G401.6 (cell line): ENCODE measurements around the gene APBA1.

Experiments
- FAIRE-seq: peaks from 2 replicates; lab custom pipeline; 2012; peaks lifted over from hg19 to GRCh38; lab: Jason Lieb, UNC

Gene APBA1

DNA sequence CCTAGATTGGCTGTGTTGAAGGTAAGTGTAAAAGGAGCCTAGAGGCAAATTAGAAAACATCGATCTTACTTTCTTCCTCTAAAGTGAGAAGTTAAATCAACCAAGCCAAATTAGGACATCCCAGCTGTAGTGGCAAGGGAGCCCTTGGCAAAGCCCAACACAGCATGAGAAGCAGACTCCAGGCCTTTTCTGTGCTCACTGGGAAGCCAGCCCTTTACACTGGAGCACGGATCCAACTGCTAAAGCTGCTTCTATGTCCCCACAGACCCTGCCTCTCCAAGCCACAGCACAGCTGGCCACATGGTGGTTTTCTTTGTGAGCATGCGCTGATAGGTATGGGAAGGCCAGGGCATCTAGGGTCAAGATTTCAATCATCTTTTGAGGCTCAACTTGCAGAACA lies 94.1 kb downstream of the APBA1 start:
- FAIRE-seq = no peak

GRCh38 chr9:69577123-69577522 lies 95.0 kb downstream of the APBA1 start:
- FAIRE-seq = no peak

DNA sequence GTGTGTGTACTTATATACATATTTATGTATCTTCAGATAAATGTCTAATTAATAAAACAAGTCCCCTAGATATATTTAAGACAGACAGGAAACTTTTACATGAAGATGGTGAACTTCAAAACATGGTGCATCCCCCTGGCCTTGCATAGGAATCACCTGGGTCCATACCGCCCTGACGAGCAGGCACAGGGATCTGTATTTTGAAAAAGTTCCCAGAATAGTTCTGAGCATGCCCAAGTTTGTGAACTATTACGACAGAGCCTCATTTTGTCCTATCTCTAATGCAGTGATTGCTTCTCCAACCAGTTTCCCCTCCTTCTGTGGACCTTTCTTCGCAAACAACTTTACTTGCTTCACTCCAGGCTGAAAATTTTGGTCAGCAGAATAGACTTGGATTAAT lies 98.1 kb downstream of the APBA1 start:
- FAIRE-seq = no peak

- FAIRE-seq = no peak
These were observed 98.5 kb downstream of the APBA1 start for GRCh38 chr9:69573651-69574050.

DNA sequence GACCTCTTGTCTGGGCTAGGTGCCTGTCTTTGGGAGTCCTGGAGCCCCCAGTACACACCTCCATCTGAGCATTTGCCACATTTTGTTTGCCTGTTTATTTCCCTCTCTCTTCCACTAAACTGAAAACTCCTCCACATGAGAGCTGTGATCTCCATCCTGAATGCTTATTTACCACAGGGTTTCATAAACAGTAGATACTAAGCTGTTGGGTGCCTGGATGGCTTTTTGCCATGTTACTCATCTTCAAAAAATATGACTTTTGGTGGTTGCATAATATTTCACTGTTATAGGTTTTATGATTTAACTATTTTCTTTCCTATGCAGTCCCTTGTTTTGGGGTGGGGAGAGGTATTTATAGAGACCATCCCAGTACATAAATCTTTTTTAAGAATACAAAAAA lies 99.6 kb downstream of the APBA1 start:
- no peak for FAIRE-seq

DNA sequence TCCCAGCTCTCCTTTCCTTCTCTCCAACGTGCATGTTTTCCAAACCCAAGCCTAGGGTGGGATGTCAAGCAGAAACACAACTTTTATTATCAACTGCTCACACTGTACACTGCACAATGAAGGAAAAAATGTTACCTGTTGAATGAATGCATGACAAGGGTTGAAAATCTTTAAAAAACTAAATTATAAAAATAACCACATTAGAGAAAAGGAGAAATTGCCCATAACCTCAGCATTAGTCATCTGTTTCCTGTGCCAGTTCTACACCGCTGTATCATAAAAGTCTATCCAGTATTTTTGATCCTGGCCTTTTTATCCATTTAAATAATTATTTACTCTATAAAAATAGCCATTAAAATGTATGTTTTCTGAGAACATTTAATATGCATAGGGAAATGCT lies 101.1 kb downstream of the APBA1 start:
- no peak for FAIRE-seq

DNA sequence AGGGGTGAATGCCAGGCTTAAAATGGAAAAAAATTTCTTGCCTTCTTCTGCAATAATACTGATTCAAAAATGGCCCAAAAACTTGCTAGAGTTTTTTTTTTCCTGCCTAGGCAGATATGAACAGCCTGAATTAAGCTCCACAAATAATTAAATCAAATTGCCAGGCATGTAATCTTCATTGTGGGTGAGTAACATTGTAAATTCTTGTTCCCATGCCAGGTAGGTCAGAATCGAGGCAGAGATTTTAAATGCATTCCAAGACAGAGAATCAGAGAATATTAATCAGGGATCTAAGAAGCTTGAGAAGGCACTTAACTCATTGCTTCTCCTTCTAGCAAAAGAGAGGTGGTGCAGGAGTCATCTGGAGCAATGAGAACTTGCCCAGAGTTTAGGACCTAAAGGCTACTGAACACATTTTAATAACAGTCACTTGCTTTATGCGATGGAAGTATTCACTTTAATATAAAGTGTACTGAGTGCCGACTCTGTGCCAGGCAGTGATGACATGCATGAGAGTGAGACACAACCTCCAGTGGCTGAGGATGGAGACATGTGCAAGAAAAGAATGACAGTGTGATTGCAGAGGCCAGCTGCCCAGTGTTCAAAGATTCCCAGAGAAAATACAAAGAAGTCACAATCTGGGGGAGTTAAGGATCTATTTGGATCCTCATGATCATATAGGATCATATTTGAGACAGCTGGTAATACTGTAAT lies 102.3 kb downstream of the APBA1 start:
- no peak for FAIRE-seq

GRCh38 chr9:69564557-69564956 lies 107.6 kb downstream of the APBA1 start:
- FAIRE-seq = no peak

DNA sequence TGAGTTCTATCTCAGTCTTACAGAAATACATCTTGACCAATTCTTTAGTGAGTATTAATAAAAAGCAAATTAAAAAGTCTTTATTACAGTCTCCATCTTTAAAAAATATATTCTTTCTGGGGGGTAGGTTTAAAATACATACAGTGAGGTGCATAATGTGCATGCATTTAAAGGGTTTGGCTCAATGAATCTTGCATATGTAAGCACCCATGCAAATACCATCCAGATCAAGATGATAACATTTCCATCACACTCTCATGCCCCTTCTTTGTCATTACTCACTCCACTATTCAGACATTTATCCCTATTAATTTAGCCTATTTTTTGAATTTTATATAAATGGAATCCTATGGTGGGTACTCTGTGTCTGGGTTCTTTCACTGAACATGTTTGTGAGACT lies 113.0 kb downstream of the APBA1 start:
- FAIRE-seq = no peak

GRCh38 chr9:69556707-69557106 lies 115.5 kb downstream of the APBA1 start:
- FAIRE-seq = no peak

DNA sequence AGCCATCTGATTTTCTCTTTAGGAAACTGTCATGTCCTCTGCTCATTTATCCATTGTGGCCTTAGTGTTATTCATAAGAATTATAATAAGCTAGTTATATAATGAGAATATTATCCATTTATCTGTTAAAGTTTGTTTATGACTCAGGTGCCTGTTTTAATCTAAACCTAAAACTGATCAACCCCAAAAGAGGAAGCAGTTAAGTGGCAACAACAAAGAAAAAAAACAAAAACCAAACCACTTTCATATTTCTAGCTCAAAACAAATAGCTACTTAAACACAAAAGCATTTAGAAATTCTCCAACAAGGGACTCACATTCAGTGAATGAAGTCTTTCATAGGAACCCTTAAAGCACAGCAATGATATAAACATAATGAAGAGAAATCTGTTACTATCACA lies 116.4 kb downstream of the APBA1 start:
- no peak for FAIRE-seq

- no peak for FAIRE-seq
These were observed 117.2 kb downstream of the APBA1 start for GRCh38 chr9:69554945-69555344.

- FAIRE-seq = peak; percentile 71
These were observed 122.6 kb downstream of the APBA1 start for GRCh38 chr9:69549310-69550202.

DNA sequence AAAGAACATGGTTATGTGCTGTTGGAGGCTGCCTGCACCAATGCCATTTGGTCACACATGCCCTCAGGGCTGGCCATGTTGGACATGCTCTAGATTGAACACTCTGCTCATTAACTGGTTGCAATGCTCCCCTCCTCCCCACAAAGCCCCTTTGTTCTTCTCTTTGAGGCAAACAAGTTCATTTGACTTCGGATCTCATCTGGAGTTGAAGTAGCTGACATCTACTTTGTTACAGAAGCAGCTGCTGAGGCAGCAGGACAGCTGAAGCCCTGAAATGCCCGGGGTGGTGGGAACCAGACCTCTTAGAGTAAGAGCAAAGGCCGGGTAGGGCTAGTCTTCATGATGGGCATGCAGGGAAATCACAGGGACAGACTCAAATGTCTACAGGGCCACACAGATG lies 123.5 kb downstream of the APBA1 start:
- no peak for FAIRE-seq

DNA sequence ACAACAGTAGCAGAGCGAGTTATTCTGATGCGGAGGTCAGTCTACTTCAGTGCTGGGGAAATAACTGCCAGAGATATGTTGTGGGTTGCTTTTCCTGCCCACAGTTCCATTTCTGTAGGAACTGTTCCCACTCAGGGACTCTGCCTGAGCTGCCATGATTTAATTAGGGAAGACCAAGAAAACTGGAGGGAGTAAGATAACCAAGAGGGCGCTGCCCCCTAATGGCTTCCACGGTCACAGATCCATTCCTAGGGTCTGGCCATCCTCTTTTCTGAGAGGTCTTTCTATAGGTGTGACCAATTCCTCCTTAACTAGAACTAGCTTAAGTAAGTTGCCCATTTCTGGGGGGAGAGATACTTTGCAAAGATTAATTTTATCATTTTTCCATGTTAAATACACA lies 125.9 kb downstream of the APBA1 start:
- no peak for FAIRE-seq

GRCh38 chr9:69542942-69543704 lies 129.0 kb downstream of the APBA1 start:
- FAIRE-seq = no peak

DNA sequence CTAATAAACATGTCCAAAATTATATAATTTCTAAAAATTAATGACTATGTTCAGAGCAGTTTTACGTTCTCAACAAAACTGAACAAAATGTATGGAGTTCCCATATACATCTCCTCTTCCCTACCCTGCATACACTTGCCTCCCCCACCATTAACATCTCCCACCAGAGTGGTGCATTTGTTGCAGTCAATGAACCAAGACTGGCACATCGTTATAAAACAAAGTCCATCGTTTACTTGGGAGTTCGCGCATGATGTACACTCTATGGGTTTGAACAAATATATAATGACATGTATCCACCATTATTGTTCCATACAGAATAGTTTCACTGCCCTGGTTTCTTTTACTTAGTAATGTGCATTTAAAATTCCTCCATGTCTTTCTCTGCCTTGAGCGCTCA lies 130.1 kb downstream of the APBA1 start:
- FAIRE-seq = no peak

GRCh38 chr9:69535911-69536310 lies 136.3 kb downstream of the APBA1 start:
- no peak for FAIRE-seq

- no peak for FAIRE-seq
These were observed 136.8 kb downstream of the APBA1 start for GRCh38 chr9:69535286-69535832.

GRCh38 chr9:69532396-69532795 lies 139.8 kb downstream of the APBA1 start:
- no peak for FAIRE-seq

- FAIRE-seq = no peak
These were observed 144.7 kb downstream of the APBA1 start for GRCh38 chr9:69527454-69527853.

DNA sequence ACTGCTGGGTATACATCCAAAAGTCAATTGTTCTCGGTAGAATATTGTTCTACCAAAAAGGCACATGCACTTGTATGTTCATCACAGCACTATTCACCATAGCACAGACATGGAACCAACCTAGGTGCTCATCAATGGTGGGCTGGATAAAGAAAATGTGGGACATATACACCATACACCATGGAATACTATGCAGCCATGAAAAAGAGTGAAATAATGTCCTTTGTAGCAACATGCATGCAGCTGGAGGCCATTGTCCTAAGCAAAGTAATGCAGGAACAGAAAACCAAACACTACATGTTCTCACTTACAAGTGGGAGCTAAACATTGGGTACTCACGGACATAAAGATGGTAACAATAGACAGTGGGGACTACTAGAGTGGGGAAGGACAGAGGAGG lies 145.5 kb downstream of the APBA1 start:
- no peak for FAIRE-seq
